Esophagus squamous epithelium (tissue), 4 donors: ENCODE measurements around the gene FTH1.

Source experiments
- POLR2A ChIP-seq, 4 donors: fragments of 450-650 bp; IDR thresholded peaks; one replicate each; pipeline ENCODE4 v1.6.1; 2017; ENCODE audit warnings: antibody characterized with exemption in 4 of 4, mild to moderate bottlenecking in 4 of 4, moderate library complexity in 3 of 4
- TF ChIP-seq, protein P1 (sequence below), 6 experiments: fragments of 450-650 bp in 4 of 6; fragments of 200-600 bp in 2 of 6; sonication (generic) in 2 of 6; IDR thresholded peaks; one replicate each; pipeline ENCODE4 v1.5.1; 2016 to 2019; ENCODE audit warnings: antibody characterized with exemption in 6 of 6, mild to moderate bottlenecking in 4 of 6, moderate library complexity in 4 of 6

DNA sequence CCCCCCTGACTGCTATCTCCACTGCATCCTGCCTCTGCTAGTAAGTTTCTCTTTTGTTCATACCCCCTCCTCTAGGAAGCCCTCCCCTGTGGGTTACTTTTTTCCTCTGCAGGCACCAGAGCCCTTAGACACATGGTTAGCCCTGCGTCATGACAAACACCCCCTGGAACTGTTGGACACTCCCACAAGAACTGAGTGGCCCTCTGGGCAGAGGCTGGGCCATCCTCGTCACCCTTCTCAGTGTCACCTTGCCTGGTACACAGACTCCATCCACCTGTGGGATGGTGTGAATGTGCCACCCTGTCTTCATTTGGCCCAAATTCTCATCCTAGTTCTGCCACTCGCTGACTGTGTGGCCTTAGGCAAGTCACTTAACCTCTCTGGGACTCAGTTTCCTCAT lies 46.0 kb downstream of the FTH1 start:
- TF ChIP-seq, protein P1, sequence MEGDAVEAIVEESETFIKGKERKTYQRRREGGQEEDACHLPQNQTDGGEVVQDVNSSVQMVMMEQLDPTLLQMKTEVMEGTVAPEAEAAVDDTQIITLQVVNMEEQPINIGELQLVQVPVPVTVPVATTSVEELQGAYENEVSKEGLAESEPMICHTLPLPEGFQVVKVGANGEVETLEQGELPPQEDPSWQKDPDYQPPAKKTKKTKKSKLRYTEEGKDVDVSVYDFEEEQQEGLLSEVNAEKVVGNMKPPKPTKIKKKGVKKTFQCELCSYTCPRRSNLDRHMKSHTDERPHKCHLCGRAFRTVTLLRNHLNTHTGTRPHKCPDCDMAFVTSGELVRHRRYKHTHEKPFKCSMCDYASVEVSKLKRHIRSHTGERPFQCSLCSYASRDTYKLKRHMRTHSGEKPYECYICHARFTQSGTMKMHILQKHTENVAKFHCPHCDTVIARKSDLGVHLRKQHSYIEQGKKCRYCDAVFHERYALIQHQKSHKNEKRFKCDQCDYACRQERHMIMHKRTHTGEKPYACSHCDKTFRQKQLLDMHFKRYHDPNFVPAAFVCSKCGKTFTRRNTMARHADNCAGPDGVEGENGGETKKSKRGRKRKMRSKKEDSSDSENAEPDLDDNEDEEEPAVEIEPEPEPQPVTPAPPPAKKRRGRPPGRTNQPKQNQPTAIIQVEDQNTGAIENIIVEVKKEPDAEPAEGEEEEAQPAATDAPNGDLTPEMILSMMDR (IDR thresholded peaks at IDR 0.05): no peak
- TF ChIP-seq POLR2A (IDR thresholded peaks at IDR 0.05): no peak
